GM21360 (cell line): ENCODE results near the gene CGB3.

Experiments
- ATAC-seq: cut with Tn5 transposase; IDR thresholded peaks from one replicate; pipeline ENCODE4 v1.9.1; 2021; ENCODE audit warnings: mild to moderate bottlenecking, moderate library complexity; ENCODE audit not compliant: unreplicated experiment

The CGB3 gene

GRCh38 chr19:49017041-49017665, 7.0 kb downstream of the CGB3 start, which contains the start of gene LHB:
Gene LHB (minus strand): TSS chr19:49017091. CDS start chr19:49017081, 10 bp downstream.
- ATAC-seq = no peak

GRCh38 chr19:49016067-49016839, 7.9 kb downstream of the CGB3 start:
- ATAC-seq = no peak

- no peak for ATAC-seq
These were observed 9.3 kb downstream of the CGB3 start for GRCh38 chr19:49014870-49015255.

- no peak for ATAC-seq
These were observed 9.8 kb downstream of the CGB3 start for GRCh38 chr19:49014123-49014869.

GRCh38 chr19:49011194-49011593, 12.9 kb downstream of the CGB3 start:
- ATAC-seq = no peak

GRCh38 chr19:49010453-49010852, 13.7 kb downstream of the CGB3 start:
- no peak for ATAC-seq

- no peak for ATAC-seq
These were observed 14.3 kb downstream of the CGB3 start for GRCh38 chr19:49009828-49010227.

GRCh38 chr19:49006905-49007304, 17.2 kb downstream of the CGB3 start:
- ATAC-seq = no peak

GRCh38 chr19:49004964-49005614, 19.0 kb downstream of the CGB3 start:
- no peak for ATAC-seq

GRCh38 chr19:49004133-49004532, 20.0 kb downstream of the CGB3 start:
- ATAC-seq = no peak

GRCh38 chr19:48999481-49000325, 24.4 kb downstream of the CGB3 start:
- no peak for ATAC-seq

GRCh38 chr19:48997972-48998371, 26.2 kb downstream of the CGB3 start:
- no peak for ATAC-seq

- no peak for ATAC-seq
These were observed 30.1 kb downstream of the CGB3 start for GRCh38 chr19:48994035-48994386.

GRCh38 chr19:48993175-48994034, 30.7 kb downstream of the CGB3 start, which contains the start of the genes GYS1 and RUVBL2:
Gene GYS1 (minus strand): TSS chr19:48993309. CDS start chr19:48993112, 197 bp downstream.
Gene RUVBL2 (plus strand): TSS chr19:48993887. CDS start chr19:48993912, 25 bp downstream.
- peak; percentile 80 for ATAC-seq

GRCh38 chr19:48992581-48993174, 31.5 kb downstream of the CGB3 start:
- ATAC-seq = no peak

GRCh38 chr19:48991873-48992580, 32.1 kb downstream of the CGB3 start:
- no peak for ATAC-seq

- no peak for ATAC-seq
These were observed 33.0 kb downstream of the CGB3 start for GRCh38 chr19:48991011-48991609.

GRCh38 chr19:48990400-48990799, 33.7 kb downstream of the CGB3 start:
- ATAC-seq = no peak
